T-helper 17 cell (primary cell): Measurements from ENCODE around the gene LYPLA2. TPM values are rescaled to one million over a fixed set of nuclear protein-coding genes. Genes with fewer than 3 reads are reported as not detected.

Experiments
- ATAC-seq: fragments of 150-1000 bp; cut with Tn5 transposase; 2 replicates; pipeline ENCODE4 v1.10.0; 2021; ENCODE audit warnings: mild to moderate bottlenecking, moderate library complexity
- DNase-seq, 3 donors: peaks; one replicate each; pipeline versions ENCODE4 v3.0.0 to v3.0.0-alpha.2; 2020 to 2021
- H3K9me3 ChIP-seq: one replicate; pipeline ENCODE4 v1.7.0; 2013; ENCODE audit warnings: low read length, mild to moderate bottlenecking; ENCODE audit not compliant: control insufficient read depth, poor library complexity, severe bottlenecking
- H3K27ac Mint-ChIP-seq: one replicate; pipeline ENCODE4 v1.8.0; 2022; ENCODE audit warnings: mild to moderate bottlenecking, moderate library complexity, mixed read lengths
- H3K27me3 Mint-ChIP-seq: one replicate; pipeline ENCODE4 v1.8.0; 2022; ENCODE audit warnings: mixed read lengths
- H3K36me3 Mint-ChIP-seq: one replicate; pipeline ENCODE4 v1.8.0; 2022; ENCODE audit warnings: low read depth, mixed read lengths
- H3K4me1 Mint-ChIP-seq: one replicate; pipeline ENCODE4 v1.8.0; 2022; ENCODE audit warnings: mild to moderate bottlenecking, mixed read lengths
- H3K4me3 Mint-ChIP-seq: one replicate; pipeline ENCODE4 v1.8.0; 2022; ENCODE audit warnings: mild to moderate bottlenecking, moderate library complexity, mixed read lengths
- total RNA-seq, 4 donors: library from RNA in 2 of 4; stranded (reverse) in 2 of 4; gene quantifications; one replicate each; pipeline ENCODE4 v1.2.3 and lab custom pipeline; 2022 to 2026

The LYPLA2 gene
- total RNA-seq, 2 donors from 2014 or later, result 52.1 to 57.1 TPM

- Mint-ChIP-seq H3K4me3 (peak overlapping the region; percentile 75), H3K36me3 (no peaks in the 10 kb centered on the region), H3K27me3 (no peaks in the 10 kb centered on the region), H3K27ac (no peak overlapping the region), H3K4me1 (peaks cover 10% of the 10 kb centered on the region)
- no peaks in the 10 kb centered on the region for H3K9me3 ChIP-seq
- peak; percentile 60 to 72 (median 68) for DNase-seq
- peak; percentile 100 for ATAC-seq
Observed at GRCh38 chr1:23838401-23838866, 47.5 kb downstream of the LYPLA2 start.

GRCh38 chr1:23843644-23844043 is 52.7 kb downstream of the LYPLA2 start:
- peaks cover 9% of the 10 kb centered on the region for H3K36me3 Mint-ChIP-seq
- no peaks in the 10 kb centered on the region for H3K27me3 Mint-ChIP-seq
- H3K4me3 Mint-ChIP-seq, result no peak overlapping the region
- H3K9me3 ChIP-seq, result no peaks in the 10 kb centered on the region
- peaks cover 6% of the 10 kb centered on the region for H3K4me1 Mint-ChIP-seq
- ATAC-seq (no peak), DNase-seq (no peak)
- no peak overlapping the region for H3K27ac Mint-ChIP-seq

Other genes with a start within 250 kb of the LYPLA2 start
- gene ID3, start 231.6 kb upstream of the LYPLA2 start, total RNA-seq, result 10 to 100 TPM in 1 of 2 donors, 1 to 10 TPM in 1; 8.6 to 10.7 TPM
- gene RPL11, start 99.3 kb upstream of the LYPLA2 start, total RNA-seq, result 1,000 to 10,000 TPM; 1,753 to 1,861 TPM
- 10 to 100 TPM; 34.7 to 39.7 TPM for gene ELOA, start 47.7 kb upstream of the LYPLA2 start, total RNA-seq
- 10 to 100 TPM; 67.8 to 80.6 TPM for gene PITHD1, start 12.7 kb upstream of the LYPLA2 start, total RNA-seq
- gene GALE, start 9.6 kb downstream of the LYPLA2 start, total RNA-seq, result 1 to 10 TPM; 9.1 to 9.5 TPM
- gene HMGCL, start 34.3 kb downstream of the LYPLA2 start, total RNA-seq, result 10 to 100 TPM; 13.4 to 16.8 TPM
- gene FUCA1, start 77.1 kb downstream of the LYPLA2 start, total RNA-seq, result 1 to 10 TPM; 4.7 to 4.8 TPM
- gene CNR2, start 122.2 kb downstream of the LYPLA2 start, total RNA-seq, result under 1 TPM; 0.13 to 0.85 TPM
- gene PNRC2, start 168.7 kb downstream of the LYPLA2 start, total RNA-seq, result 100 to 1,000 TPM; 121 to 149 TPM
- gene SRSF10, start 189.2 kb downstream of the LYPLA2 start, total RNA-seq, result 100 to 1,000 TPM; 232 to 239 TPM